Measurements from ENCODE around the gene OLFML2A. TPM values are rescaled to one million over a fixed set of nuclear protein-coding genes. Genes with fewer than 3 reads are reported as not detected.

The OLFML2A gene
- total and polyA plus RNA-seq, 12 donors = 5.9 to 51.2 (median 31.8) TPM

DNA sequence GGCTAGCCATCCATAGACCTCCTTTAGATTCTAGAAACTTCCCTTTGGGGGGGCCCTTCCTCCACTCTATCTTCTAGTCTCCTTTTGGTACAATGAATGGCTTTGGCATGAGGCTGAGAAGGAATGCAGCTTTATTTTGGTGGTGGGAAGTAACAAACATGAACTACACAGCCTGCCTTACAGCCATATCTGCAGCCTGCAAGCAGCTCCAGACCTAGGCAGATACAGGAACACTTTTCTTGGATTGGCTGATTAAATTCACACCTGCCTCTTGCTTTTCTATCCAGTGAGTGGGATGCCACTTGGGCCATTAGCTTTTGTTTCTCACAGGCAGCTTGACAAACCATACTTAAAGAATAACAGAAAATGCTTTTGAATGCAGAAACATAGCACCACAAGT is 34.0 kb upstream of the OLFML2A start:
- Histone ChIP-seq H3K4me3 (no peak overlapping the region), H3K27me3 (no peaks in the 10 kb centered on the region), H3K36me3 (no peaks in the 10 kb centered on the region), H3K27ac (no peak overlapping the region), H3K4me1 (peaks cover 0 to 10% (median 0%) of the 10 kb centered on the region in 9 donors), H3K9me3 (no peaks in the 10 kb centered on the region)
- intact Hi-C loops (cut with DNase I) = no loop called here
- ATAC-seq (no peak), DNase-seq (no peak)
- TF ChIP-seq, protein P1, sequence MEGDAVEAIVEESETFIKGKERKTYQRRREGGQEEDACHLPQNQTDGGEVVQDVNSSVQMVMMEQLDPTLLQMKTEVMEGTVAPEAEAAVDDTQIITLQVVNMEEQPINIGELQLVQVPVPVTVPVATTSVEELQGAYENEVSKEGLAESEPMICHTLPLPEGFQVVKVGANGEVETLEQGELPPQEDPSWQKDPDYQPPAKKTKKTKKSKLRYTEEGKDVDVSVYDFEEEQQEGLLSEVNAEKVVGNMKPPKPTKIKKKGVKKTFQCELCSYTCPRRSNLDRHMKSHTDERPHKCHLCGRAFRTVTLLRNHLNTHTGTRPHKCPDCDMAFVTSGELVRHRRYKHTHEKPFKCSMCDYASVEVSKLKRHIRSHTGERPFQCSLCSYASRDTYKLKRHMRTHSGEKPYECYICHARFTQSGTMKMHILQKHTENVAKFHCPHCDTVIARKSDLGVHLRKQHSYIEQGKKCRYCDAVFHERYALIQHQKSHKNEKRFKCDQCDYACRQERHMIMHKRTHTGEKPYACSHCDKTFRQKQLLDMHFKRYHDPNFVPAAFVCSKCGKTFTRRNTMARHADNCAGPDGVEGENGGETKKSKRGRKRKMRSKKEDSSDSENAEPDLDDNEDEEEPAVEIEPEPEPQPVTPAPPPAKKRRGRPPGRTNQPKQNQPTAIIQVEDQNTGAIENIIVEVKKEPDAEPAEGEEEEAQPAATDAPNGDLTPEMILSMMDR (IDR thresholded peaks at IDR 0.05) = no peak

DNA sequence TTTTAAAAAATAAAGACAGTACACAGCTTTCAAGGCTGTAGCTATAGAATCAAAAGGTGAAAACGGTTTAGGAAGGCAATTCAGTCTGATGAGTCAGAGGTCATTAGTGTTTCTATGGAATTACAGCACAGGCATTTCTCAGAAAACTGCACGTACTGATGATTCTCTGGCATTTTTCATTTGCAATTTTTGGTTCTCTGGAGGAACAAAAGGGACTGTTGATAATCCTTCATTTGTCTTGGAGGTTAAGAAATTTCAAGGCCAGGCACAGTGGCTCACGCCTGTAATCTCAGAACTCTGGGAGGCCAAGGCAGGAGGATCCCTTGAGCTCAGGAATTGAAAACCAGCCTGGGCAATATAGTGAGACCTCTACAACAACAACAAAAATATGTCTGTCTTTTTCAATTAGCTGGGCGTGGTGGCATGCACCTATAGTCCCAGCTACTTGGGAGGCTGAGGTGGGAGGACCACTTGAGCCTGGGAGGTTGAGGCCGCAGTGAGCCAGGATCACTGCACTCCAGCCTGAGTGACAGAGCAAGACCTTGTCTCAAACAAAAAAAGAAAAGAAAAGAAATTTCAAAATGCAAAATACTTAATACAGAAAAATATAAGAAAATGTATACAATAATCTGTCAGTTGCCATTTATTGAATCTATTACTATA is 33.1 kb upstream of the OLFML2A start:
- Histone ChIP-seq H3K9me3 (no peaks in the 10 kb centered on the region), H3K27ac (no peak overlapping the region), H3K27me3 (no peaks in the 10 kb centered on the region), H3K4me3 (no peak overlapping the region), H3K36me3 (no peaks in the 10 kb centered on the region), H3K4me1 (peaks cover 0 to 10% (median 0%) of the 10 kb centered on the region in 9 donors)
- WGBS, 2 donors = 87 to 88% methylated on average over 5 of the region's 5 CpGs
- intact Hi-C loops (cut with DNase I) = no loop called here
- ATAC-seq (no peak), DNase-seq (no peak)
- TF ChIP-seq, protein P1 (IDR thresholded peaks at IDR 0.05) = no peak

DNA sequence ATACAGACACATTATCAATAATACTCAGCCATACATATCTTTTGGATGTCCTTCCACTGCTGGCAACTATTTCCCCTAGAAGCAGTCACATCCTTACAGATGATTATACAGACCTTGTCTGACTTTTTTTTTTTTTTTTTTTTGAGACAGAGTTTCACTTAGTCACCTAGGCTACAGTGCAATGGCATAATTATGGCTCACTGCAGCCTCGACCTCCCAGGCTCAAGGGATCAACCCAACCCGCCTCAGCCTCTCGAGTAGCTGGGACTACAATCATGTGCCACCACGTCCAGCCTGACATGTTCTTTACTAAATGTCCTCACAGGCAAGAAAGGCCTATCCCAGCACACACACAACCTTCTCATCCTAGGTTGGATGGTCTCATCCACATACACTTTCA is 29.9 kb upstream of the OLFML2A start:
- H3K27me3 ChIP-seq = no peaks in the 10 kb centered on the region
- intact Hi-C loops (cut with DNase I) = no loop called here
- no peak for DNase-seq
- no peaks in the 10 kb centered on the region for H3K9me3 ChIP-seq
- no peak overlapping the region for H3K4me3 ChIP-seq
- H3K36me3 ChIP-seq = no peaks in the 10 kb centered on the region
- TF ChIP-seq, protein P1 (IDR thresholded peaks at IDR 0.05) = no peak
- no peak overlapping the region for H3K27ac ChIP-seq
- no peak for ATAC-seq
- WGBS, 2 donors = 80 to 88% methylated on average over 4 of the region's 4 CpGs
- no peaks in the 10 kb centered on the region for H3K4me1 ChIP-seq

DNA sequence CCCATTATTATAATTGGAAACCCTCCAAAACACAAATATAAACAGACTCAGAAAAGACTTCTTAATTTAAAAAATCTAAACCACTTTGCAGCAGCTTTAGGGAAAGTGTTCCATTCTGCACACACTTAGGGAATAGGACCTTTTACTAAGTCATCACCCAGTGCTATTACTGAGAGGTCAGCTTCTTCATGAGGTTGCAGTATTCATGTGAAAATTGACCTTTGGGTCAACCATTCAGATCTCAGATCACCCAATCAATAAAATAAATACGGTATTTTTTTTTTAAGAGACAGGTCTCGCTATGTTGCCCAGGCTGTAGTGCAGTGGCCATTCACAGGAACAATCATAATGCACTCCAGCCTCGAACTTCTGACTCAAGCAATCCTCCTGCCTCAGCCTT is 27.6 kb upstream of the OLFML2A start:
- no peak for DNase-seq
- H3K27ac ChIP-seq = no peak overlapping the region
- no peak overlapping the region for H3K4me3 ChIP-seq
- no peaks in the 10 kb centered on the region for H3K36me3 ChIP-seq
- intact Hi-C loops (cut with DNase I) = no loop called here
- TF ChIP-seq, protein P1 (IDR thresholded peaks at IDR 0.05) = no peak
- ATAC-seq = no peak
- no peaks in the 10 kb centered on the region for H3K4me1 ChIP-seq
- H3K9me3 ChIP-seq = no peaks in the 10 kb centered on the region
- WGBS, 2 donors = 93 to 99% methylated on average over 3 of the region's 3 CpGs
- H3K27me3 ChIP-seq = peaks cover 0 to 5% (median 0%) of the 10 kb centered on the region in 7 donors
